Ovary (tissue), 9 donors: ENCODE data around the gene C21orf58. TPM values are rescaled to one million over a fixed set of nuclear protein-coding genes. Genes with fewer than 3 reads are reported as not detected.
"Not testable (repeated sequence)": the region's sequence is repeated elsewhere in the genome, so short reads cannot be mapped to it uniquely, and the experiment has no call there.

Source experiments
- DNase-seq, 5 donors: peaks; one replicate each; pipeline ENCODE4 v3.0.0-alpha.2; 2019 to 2020
- H3K27ac ChIP-seq, 2 donors: fragments of 200-600 bp; one replicate each; pipeline versions ENCODE4 v1.5.1 to v1.8.0; 2019 to 2022
- H3K27me3 ChIP-seq: fragments of 200-600 bp; one replicate; pipeline ENCODE4 v1.8.0; 2022
- H3K36me3 ChIP-seq: fragments of 200-600 bp; sonication (generic); one replicate; pipeline ENCODE4 v1.5.1; 2019
- H3K4me1 ChIP-seq: one replicate; pipeline ENCODE4 v1.8.1; 2013; ENCODE audit warnings: mild to moderate bottlenecking, moderate library complexity; ENCODE audit not compliant: insufficient read depth
- H3K4me3 ChIP-seq: fragments of 200-600 bp; sonication (generic); one replicate; pipeline ENCODE4 v1.5.1; 2017
- H3K9me3 ChIP-seq, 2 donors: fragments of 200-600 bp in 1 of 2; sonication (generic) in 1 of 2; one replicate each; pipeline versions ENCODE4 v1.5.1 to v1.8.1; 2013 to 2019; ENCODE audit warnings: mild to moderate bottlenecking in 1 of 2, moderate library complexity in 1 of 2
- EP300 ChIP-seq: sonication (generic); formaldehyde crosslinking; IDR thresholded peaks from one replicate; pipeline ENCODE4 v1.6.1; 2017; ENCODE audit warnings: antibody characterized with exemption
- POLR2A ChIP-seq: fragments of 450-650 bp; IDR thresholded peaks from one replicate; pipeline ENCODE4 v1.6.1; 2017; ENCODE audit warnings: antibody characterized with exemption, mild to moderate bottlenecking, moderate library complexity
- whole genome bisulfite sequencing, 3 donors: extraction: QIAGEN DNeasy Blood & Tissue Kit in 1 of 3; methylation state at CpG; one replicate each; pipeline versions ENCODE4 v1.1.5 to v1.1.7; 2013 to 2017; 5-methylcytosine and 5-hydroxymethylcytosine counted together
- intact Hi-C, 4 donors: fragments of 100-400 bp; cut with DNase I; formaldehyde crosslinking; loops; one replicate each; pipeline versions ENCODE4 v1.11.0 to v1.15.1; 2022 to 2023
- polyA plus RNA-seq, 2 donors: library from polyadenylated mRNA; stranded (reverse); fragments of 200-250 nt in 1 of 2; fragments of 350-450 nt in 1 of 2; fragmentation: Illumina TruSeq in 1 of 2; extraction: RNeasy Lipid Tissue Mini Kit (QIAGEN cat#74804) in 1 of 2; gene quantifications; one replicate each; pipeline ENCODE4 v1.2.3, GENCODE V29; 2013 to 2014
- total RNA-seq, 7 donors: library from RNA; depleted of rRNA in 2 of 7; stranded (reverse); fragments of >200 nt in 2 of 7; fragmentation: NEBNext Ultra II Directional in 3 of 7; extraction: Animal tissue kit (Norgen Biotek cat#: 25700) in 3 of 7; gene quantifications; one replicate each; pipeline versions ENCODE4 v1.1.0 to v1.2.4, GENCODE V29; 2016 to 2023
- TF ChIP-seq, protein P1 (sequence below), 3 donors: fragments of 450-650 bp in 2 of 3; fragments of 200-600 bp in 1 of 3; IDR thresholded peaks; one replicate each; pipeline versions ENCODE4 v1.5.1 to v1.8.0; 2016 to 2022; ENCODE audit warnings: antibody characterized with exemption in 3 of 3, mild to moderate bottlenecking in 1 of 3
- donor health status: DM: no; HTN: no; CAD: no; lungs with moderate emphysema.
- donor health status: DM: no; HTN: no; CAD: no.
- donor health status: Bipolar disorder and iron deficiency.
- donor health status: DM: yes; HTN: yes; CAD: no.
- donor health status: DM: no; HTN: no; CAD: no.
- donor health status: DM: yes; HTN: yes; CAD: no.

The C21orf58 gene
- total and polyA plus RNA-seq, 9 donors = 0.63 to 26.8 (median 2.3) TPM

DNA sequence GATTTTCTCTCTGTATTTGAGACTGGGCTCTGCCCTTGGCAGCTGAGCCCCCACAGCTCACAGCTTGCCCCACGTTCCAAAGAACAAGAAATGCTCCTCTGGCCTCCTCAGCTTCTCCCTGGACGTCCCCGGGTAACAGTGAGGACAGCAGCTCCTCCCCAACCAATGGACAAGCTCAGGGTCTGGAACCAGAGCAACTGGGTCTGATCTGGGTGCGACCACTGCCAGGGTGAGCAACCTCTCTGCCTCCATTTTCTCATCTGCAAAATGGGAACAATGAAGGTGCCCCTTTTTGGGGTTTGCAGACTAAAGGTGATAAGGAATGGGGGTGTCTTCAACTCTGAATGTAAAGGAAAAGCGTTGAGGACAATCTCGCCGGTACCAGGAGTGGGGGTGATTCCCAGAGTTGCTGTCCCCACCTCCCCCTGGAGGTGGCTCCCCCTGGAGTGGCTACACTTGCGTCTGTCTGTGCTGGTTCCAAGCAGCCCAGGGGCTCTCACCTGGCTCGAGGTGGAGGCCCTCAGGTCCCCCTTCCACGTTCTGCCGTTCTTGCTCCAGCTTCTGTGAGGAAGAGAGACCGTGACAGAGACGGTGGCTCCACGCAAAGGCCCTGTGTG lies 6.9 kb downstream of the C21orf58 start:
- Histone ChIP-seq H3K4me1 (no peaks in the 10 kb centered on the region), H3K27ac (no peak overlapping the region), H3K36me3 (no peaks in the 10 kb centered on the region), H3K9me3 (no peaks in the 10 kb centered on the region), H3K27me3 (no peaks in the 10 kb centered on the region), H3K4me3 (no peak overlapping the region)
- TF ChIP-seq, protein P1, sequence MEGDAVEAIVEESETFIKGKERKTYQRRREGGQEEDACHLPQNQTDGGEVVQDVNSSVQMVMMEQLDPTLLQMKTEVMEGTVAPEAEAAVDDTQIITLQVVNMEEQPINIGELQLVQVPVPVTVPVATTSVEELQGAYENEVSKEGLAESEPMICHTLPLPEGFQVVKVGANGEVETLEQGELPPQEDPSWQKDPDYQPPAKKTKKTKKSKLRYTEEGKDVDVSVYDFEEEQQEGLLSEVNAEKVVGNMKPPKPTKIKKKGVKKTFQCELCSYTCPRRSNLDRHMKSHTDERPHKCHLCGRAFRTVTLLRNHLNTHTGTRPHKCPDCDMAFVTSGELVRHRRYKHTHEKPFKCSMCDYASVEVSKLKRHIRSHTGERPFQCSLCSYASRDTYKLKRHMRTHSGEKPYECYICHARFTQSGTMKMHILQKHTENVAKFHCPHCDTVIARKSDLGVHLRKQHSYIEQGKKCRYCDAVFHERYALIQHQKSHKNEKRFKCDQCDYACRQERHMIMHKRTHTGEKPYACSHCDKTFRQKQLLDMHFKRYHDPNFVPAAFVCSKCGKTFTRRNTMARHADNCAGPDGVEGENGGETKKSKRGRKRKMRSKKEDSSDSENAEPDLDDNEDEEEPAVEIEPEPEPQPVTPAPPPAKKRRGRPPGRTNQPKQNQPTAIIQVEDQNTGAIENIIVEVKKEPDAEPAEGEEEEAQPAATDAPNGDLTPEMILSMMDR (IDR thresholded peaks at IDR 0.05) = no peak
- TF ChIP-seq POLR2A = no peak
- TF ChIP-seq EP300 = no peak
- DNase-seq = no peak
- intact Hi-C loops = no loop called here
- 94 to 95% (median 95%) methylated on average over 14 of the region's 14 CpGs for whole genome bisulfite sequencing, 3 donors

- no peak overlapping the region for H3K4me3 ChIP-seq
- no peaks in the 10 kb centered on the region for H3K36me3 ChIP-seq
- no peaks in the 10 kb centered on the region for H3K4me1 ChIP-seq
- H3K9me3 ChIP-seq = no peaks in the 10 kb centered on the region
- no peak overlapping the region for H3K27ac ChIP-seq
- no peaks in the 10 kb centered on the region for H3K27me3 ChIP-seq
- no peak for DNase-seq
- intact Hi-C loops = no loop called here
- TF ChIP-seq EP300 (no peak), POLR2A (no peak)
- TF ChIP-seq, protein P1 (IDR thresholded peaks at IDR 0.05) = no peak
- 91 to 92% (median 91%) methylated on average over 22 of the region's 22 CpGs for WGBS, 3 donors
Measured at GRCh38 chr21:46314441-46315020, 9.1 kb downstream of the C21orf58 start.

DNA sequence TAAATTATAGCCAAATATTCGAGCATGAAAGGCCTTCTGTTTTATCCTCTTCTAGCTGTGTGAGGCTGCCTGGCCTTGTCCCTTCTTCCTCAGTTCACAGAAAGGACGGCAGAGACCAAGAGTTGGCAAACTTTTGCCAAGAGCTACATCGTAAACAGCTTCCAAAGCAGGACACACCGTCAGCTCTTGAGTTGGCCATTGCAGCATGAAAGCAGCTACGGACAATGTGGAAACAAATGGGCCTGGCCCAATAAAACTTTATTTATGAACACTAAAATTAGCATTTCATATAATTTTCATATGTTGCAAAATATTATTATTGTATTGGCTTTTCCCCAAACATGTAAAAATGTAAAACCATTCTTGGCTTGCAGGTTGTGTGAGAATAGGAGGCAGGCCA lies 10.7 kb downstream of the C21orf58 start:
- intact Hi-C loops = no loop called here
- no peak for DNase-seq
- no peaks in the 10 kb centered on the region for H3K4me1 ChIP-seq
- no peaks in the 10 kb centered on the region for H3K36me3 ChIP-seq
- 92 to 95% (median 95%) methylated on average over 5 of the region's 5 CpGs for WGBS, 3 donors
- H3K27ac ChIP-seq = no peak overlapping the region
- TF ChIP-seq POLR2A = no peak
- no peak for TF ChIP-seq EP300
- TF ChIP-seq, protein P1 (IDR thresholded peaks at IDR 0.05) = no peak
- H3K4me3 ChIP-seq = no peak overlapping the region
- H3K27me3 ChIP-seq = no peaks in the 10 kb centered on the region
- no peaks in the 10 kb centered on the region for H3K9me3 ChIP-seq

GRCh38 chr21:46311568-46311967 lies 12.1 kb downstream of the C21orf58 start:
- intact Hi-C loops = no loop called here
- Histone ChIP-seq H3K4me1 (no peaks in the 10 kb centered on the region), H3K27ac (no peak overlapping the region), H3K27me3 (no peaks in the 10 kb centered on the region), H3K4me3 (no peak overlapping the region), H3K36me3 (no peaks in the 10 kb centered on the region), H3K9me3 (no peaks in the 10 kb centered on the region)
- TF ChIP-seq, protein P1 (IDR thresholded peaks at IDR 0.05) = no peak
- TF ChIP-seq EP300 (no peak), POLR2A (no peak)
- DNase-seq = no peak

DNA sequence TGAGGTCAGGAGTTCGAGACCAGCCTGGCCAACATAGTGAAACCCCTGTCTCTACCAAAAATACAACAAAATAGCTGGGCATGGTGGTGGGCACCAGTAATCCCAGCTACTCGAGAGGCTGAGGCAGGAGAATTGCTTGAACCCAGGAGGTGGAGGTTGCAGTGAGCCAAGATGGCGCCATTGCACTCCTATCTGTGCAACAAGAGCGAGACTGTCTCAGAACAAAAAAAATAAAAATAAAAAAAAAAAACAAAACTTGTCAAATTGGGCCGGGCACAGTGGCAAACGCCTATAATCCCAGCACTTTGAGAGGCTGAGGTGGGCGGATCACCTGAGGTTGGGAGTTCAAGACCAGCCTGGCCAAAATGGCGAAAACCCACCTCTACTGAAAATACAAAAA lies 13.4 kb downstream of the C21orf58 start:
- intact Hi-C loops = not testable (repeated sequence)
- 95 to 97% (median 97%) methylated on average over 8 of the region's 8 CpGs for WGBS, 3 donors

More for the DNA sequence above, 13.4 kb downstream of the C21orf58 start:
- H3K4me1 ChIP-seq, H3K27me3 ChIP-seq, DNase-seq, H3K27ac ChIP-seq, H3K4me3 ChIP-seq, H3K9me3 ChIP-seq, H3K36me3 ChIP-seq: not testable (repeated sequence)
